GM23338 (cell line): ENCODE measurements around the gene HHATL. TPM values are rescaled to one million over a fixed set of nuclear protein-coding genes. Genes with fewer than 3 reads are reported as not detected.

Experiments
- ATAC-seq: fragments of 200-7000 bp; cut with Tn5 transposase; 3 replicates; pipeline ENCODE4 v1.9.1; 2020
- DNase-seq: peaks from one replicate; pipeline ENCODE4 v3.0.0-alpha.2; 2015; ENCODE audit warnings: low spot score
- H2AFZ ChIP-seq: fragments of 200-600 bp; sonication (generic); 2 replicates; pipeline ENCODE4 v1.8.0; 2016; ENCODE audit warnings: antibody characterized with exemption, mild to moderate bottlenecking, moderate library complexity
- H3F3A ChIP-seq: fragments of 200-600 bp; sonication (generic); replicated peaks from 2 replicates; pipeline ENCODE4 v1.8.0; 2017; ENCODE audit warnings: antibody characterized with exemption, mixed run types, low read depth
- H3K27ac ChIP-seq: fragments of 200-600 bp; sonication (generic); 2 replicates; pipeline ENCODE4 v1.6.1; 2016; ENCODE audit warnings: low read depth
- H3K27me3 ChIP-seq: fragments of 200-600 bp; sonication (generic); 2 replicates; pipeline ENCODE4 v1.8.0; 2016; ENCODE audit warnings: mild to moderate bottlenecking, mixed run types, moderate library complexity; ENCODE audit not compliant: insufficient read depth
- H3K36me3 ChIP-seq: fragments of 200-600 bp; sonication (generic); 2 replicates; pipeline ENCODE4 v1.8.0; 2016; ENCODE audit warnings: mild to moderate bottlenecking; ENCODE audit not compliant: insufficient read depth
- H3K4me1 ChIP-seq: fragments of 200-600 bp; sonication (generic); 2 replicates; pipeline ENCODE4 v1.8.0; 2016; ENCODE audit warnings: mild to moderate bottlenecking, moderate library complexity; ENCODE audit not compliant: insufficient read depth
- H3K4me2 ChIP-seq: fragments of 200-600 bp; sonication (generic); 2 replicates; pipeline ENCODE4 v1.7.1; 2017; ENCODE audit warnings: mixed run types
- H3K4me3 ChIP-seq: fragments of 200-600 bp; sonication (generic); 2 replicates; pipeline ENCODE4 v1.6.1; 2016; ENCODE audit warnings: mixed run types
- H3K79me2 ChIP-seq: fragments of 200-600 bp; sonication (generic); replicated peaks from 2 replicates; pipeline ENCODE4 v1.8.0; 2017; ENCODE audit warnings: mild to moderate bottlenecking; ENCODE audit not compliant: insufficient read depth
- H3K9me2 ChIP-seq: fragments of 200-600 bp; sonication (generic); 2 replicates; pipeline ENCODE4 v1.8.0; 2017; ENCODE audit not compliant: insufficient read depth
- H4K20me1 ChIP-seq: fragments of 200-600 bp; sonication (generic); replicated peaks from 2 replicates; pipeline ENCODE4 v1.8.0; 2017; ENCODE audit warnings: mild to moderate bottlenecking; ENCODE audit not compliant: insufficient read depth
- H3K27ac Mint-ChIP-seq: 2 replicates; pipeline ENCODE4 v1.8.0; 2020; ENCODE audit warnings: inconsistent platforms, mild to moderate bottlenecking, moderate library complexity, mixed read lengths
- H3K27me3 Mint-ChIP-seq: 3 replicates; pipeline ENCODE4 v1.8.0; 2022; ENCODE audit warnings: low read depth, mild to moderate bottlenecking, moderate library complexity, mixed read lengths, inconsistent platforms; ENCODE audit not compliant: insufficient read depth, poor library complexity
- H3K36me3 Mint-ChIP-seq: 3 replicates; pipeline ENCODE4 v1.8.0; 2021; ENCODE audit warnings: low read depth, mild to moderate bottlenecking, inconsistent platforms, moderate library complexity, mixed read lengths
- H3K4me1 Mint-ChIP-seq: 3 replicates; pipeline ENCODE4 v1.8.0; 2020; ENCODE audit warnings: mild to moderate bottlenecking, inconsistent platforms, mixed read lengths
- H3K4me3 Mint-ChIP-seq: 3 replicates; pipeline ENCODE4 v1.8.0; 2021; ENCODE audit warnings: moderate library complexity, mild to moderate bottlenecking, inconsistent platforms, mixed read lengths
- H3K9me3 Mint-ChIP-seq: 3 replicates; pipeline ENCODE4 v1.8.0; 2020; ENCODE audit warnings: moderate library complexity, mild to moderate bottlenecking, inconsistent platforms, mixed read lengths
- EZH2phosphoT487 ChIP-seq: fragments of 200-600 bp; sonication (generic); IDR thresholded peaks from one replicate; pipeline ENCODE4 v1.8.1; 2018; ENCODE audit warnings: antibody characterized with exemption; ENCODE audit not compliant: unreplicated experiment
- JUNB ChIP-seq: IDR thresholded peaks from one replicate; pipeline ENCODE4 v1.6.1; 2016; ENCODE audit warnings: antibody characterized with exemption; ENCODE audit not compliant: unreplicated experiment
- STAT1 ChIP-seq: IDR thresholded peaks from one replicate; pipeline ENCODE4 v1.6.1; 2016; ENCODE audit warnings: antibody characterized with exemption; ENCODE audit not compliant: unreplicated experiment
- ZNF114 ChIP-seq: fragments of 250-450 bp; sonication (Bioruptor Pico); IDR thresholded peaks from 2 replicates; pipeline ENCODE4 v1.5.0; 2020; ENCODE audit warnings: mild to moderate bottlenecking, moderate library complexity
- polyA plus RNA-seq: library from polyadenylated mRNA; unstranded; fragments of >200 nt; fragmentation: Nextera tagmentation; extraction: Ambion mirVana; gene quantifications from 2 replicates; pipeline ENCODE4 v1.2.1, GENCODE V29; 2016
- total RNA-seq: library from RNA; depleted of rRNA; stranded (reverse); fragments of >200 nt; shearing (Covaris generic); gene quantifications from 2 replicates; pipeline ENCODE4 v1.2.3, GENCODE V29; 2014
- TF ChIP-seq, protein P1 (sequence below): IDR thresholded peaks from one replicate; pipeline ENCODE4 v1.6.1; 2018; ENCODE audit warnings: antibody characterized with exemption; ENCODE audit not compliant: unreplicated experiment
- TF ChIP-seq, protein P2 (sequence below): fragments of 250-450 bp; sonication (Bioruptor Pico); IDR thresholded peaks from 2 replicates; pipeline ENCODE4 v1.5.0; 2020; ENCODE audit warnings: mild to moderate bottlenecking, moderate library complexity

Gene HHATL
- total and polyA plus RNA-seq, 2 experiments from 2014 or later, result not detected

DNA sequence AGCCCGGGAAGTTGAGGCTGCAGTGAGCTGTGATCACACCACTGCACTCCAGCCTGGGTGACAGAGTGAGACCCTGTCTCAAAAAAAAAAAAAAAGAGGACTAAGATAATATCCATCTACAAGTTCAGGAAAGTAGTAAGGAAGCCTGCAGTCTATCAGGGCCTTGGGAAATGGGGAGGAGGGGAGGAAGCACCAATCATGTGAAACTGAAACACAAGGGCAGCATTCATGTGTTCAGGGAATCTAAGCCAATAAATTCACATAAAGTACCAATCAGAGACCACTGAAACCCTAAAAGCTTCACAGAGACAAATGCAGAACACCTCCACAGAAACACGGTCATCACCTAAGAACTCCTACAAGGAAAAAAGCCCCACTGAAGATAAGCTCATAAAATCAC is 22.9 kb upstream of the HHATL start:
- no peak overlapping the region for H3K27ac Mint-ChIP-seq
- no peak for ATAC-seq

More for the DNA sequence above, 22.9 kb upstream of the HHATL start:
- H3K27me3 ChIP-seq, result no peaks in the 10 kb centered on the region
- DNase-seq, result no peak
- no peak overlapping the region for H2AFZ ChIP-seq
- Mint-ChIP-seq H3K9me3 (peaks cover 3% of the 10 kb centered on the region; the same call in 2 of the 3 replicates), H3K27me3 (peaks cover 2% of the 10 kb centered on the region), H3K36me3 (no peaks in the 10 kb centered on the region), H3K4me1 (peaks cover 8% of the 10 kb centered on the region), H3K4me3 (no peak overlapping the region)
- H4K20me1 ChIP-seq, result no peaks in the 10 kb centered on the region
- no peak overlapping the region for H3K4me3 ChIP-seq
- H3K4me1 ChIP-seq, result no peaks in the 10 kb centered on the region
- no peaks in the 10 kb centered on the region for H3K79me2 ChIP-seq
- H3K9me2 ChIP-seq, result no peaks in the 10 kb centered on the region
- no peak for TF ChIP-seq EZH2phosphoT487
- TF ChIP-seq, protein P1, sequence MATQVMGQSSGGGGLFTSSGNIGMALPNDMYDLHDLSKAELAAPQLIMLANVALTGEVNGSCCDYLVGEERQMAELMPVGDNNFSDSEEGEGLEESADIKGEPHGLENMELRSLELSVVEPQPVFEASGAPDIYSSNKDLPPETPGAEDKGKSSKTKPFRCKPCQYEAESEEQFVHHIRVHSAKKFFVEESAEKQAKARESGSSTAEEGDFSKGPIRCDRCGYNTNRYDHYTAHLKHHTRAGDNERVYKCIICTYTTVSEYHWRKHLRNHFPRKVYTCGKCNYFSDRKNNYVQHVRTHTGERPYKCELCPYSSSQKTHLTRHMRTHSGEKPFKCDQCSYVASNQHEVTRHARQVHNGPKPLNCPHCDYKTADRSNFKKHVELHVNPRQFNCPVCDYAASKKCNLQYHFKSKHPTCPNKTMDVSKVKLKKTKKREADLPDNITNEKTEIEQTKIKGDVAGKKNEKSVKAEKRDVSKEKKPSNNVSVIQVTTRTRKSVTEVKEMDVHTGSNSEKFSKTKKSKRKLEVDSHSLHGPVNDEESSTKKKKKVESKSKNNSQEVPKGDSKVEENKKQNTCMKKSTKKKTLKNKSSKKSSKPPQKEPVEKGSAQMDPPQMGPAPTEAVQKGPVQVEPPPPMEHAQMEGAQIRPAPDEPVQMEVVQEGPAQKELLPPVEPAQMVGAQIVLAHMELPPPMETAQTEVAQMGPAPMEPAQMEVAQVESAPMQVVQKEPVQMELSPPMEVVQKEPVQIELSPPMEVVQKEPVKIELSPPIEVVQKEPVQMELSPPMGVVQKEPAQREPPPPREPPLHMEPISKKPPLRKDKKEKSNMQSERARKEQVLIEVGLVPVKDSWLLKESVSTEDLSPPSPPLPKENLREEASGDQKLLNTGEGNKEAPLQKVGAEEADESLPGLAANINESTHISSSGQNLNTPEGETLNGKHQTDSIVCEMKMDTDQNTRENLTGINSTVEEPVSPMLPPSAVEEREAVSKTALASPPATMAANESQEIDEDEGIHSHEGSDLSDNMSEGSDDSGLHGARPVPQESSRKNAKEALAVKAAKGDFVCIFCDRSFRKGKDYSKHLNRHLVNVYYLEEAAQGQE, result no peak
- TF ChIP-seq, protein P2, sequence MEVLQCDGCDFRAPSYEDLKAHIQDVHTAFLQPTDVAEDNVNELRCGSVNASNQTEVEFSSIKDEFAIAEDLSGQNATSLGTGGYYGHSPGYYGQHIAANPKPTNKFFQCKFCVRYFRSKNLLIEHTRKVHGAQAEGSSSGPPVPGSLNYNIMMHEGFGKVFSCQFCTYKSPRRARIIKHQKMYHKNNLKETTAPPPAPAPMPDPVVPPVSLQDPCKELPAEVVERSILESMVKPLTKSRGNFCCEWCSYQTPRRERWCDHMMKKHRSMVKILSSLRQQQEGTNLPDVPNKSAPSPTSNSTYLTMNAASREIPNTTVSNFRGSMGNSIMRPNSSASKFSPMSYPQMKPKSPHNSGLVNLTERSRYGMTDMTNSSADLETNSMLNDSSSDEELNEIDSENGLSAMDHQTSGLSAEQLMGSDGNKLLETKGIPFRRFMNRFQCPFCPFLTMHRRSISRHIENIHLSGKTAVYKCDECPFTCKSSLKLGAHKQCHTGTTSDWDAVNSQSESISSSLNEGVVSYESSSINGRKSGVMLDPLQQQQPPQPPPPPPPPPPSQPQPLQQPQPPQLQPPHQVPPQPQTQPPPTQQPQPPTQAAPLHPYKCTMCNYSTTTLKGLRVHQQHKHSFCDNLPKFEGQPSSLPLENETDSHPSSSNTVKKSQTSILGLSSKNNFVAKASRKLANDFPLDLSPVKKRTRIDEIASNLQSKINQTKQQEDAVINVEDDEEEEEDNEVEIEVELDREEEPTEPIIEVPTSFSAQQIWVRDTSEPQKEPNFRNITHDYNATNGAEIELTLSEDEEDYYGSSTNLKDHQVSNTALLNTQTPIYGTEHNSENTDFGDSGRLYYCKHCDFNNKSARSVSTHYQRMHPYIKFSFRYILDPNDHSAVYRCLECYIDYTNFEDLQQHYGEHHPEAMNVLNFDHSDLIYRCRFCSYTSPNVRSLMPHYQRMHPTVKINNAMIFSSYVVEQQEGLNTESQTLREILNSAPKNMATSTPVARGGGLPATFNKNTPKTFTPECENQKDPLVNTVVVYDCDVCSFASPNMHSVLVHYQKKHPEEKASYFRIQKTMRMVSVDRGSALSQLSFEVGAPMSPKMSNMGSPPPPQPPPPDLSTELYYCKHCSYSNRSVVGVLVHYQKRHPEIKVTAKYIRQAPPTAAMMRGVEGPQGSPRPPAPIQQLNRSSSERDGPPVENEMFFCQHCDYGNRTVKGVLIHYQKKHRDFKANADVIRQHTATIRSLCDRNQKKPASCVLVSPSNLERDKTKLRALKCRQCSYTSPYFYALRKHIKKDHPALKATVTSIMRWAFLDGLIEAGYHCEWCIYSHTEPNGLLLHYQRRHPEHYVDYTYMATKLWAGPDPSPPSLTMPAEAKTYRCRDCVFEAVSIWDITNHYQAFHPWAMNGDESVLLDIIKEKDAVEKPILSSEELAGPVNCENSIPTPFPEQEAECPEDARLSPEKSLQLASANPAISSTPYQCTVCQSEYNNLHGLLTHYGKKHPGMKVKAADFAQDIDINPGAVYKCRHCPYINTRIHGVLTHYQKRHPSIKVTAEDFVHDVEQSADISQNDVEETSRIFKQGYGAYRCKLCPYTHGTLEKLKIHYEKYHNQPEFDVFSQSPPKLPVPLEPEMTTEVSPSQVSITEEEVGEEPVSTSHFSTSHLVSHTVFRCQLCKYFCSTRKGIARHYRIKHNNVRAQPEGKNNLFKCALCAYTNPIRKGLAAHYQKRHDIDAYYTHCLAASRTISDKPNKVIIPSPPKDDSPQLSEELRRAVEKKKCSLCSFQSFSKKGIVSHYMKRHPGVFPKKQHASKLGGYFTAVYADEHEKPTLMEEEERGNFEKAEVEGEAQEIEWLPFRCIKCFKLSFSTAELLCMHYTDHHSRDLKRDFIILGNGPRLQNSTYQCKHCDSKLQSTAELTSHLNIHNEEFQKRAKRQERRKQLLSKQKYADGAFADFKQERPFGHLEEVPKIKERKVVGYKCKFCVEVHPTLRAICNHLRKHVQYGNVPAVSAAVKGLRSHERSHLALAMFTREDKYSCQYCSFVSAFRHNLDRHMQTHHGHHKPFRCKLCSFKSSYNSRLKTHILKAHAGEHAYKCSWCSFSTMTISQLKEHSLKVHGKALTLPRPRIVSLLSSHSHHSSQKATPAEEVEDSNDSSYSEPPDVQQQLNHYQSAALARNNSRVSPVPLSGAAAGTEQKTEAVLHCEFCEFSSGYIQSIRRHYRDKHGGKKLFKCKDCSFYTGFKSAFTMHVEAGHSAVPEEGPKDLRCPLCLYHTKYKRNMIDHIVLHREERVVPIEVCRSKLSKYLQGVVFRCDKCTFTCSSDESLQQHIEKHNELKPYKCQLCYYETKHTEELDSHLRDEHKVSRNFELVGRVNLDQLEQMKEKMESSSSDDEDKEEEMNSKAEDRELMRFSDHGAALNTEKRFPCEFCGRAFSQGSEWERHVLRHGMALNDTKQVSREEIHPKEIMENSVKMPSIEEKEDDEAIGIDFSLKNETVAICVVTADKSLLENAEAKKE (CRISPR knock-in tag), result no peak
- no peak for TF ChIP-seq JUNB
- TF ChIP-seq ZNF114 (CRISPR knock-in tag), result no peak
- no peak for TF ChIP-seq STAT1
- H3K4me2 ChIP-seq, result no peak overlapping the region
- no peaks in the 10 kb centered on the region for H3K36me3 ChIP-seq
- no peaks in the 10 kb centered on the region for H3F3A ChIP-seq
- no peak overlapping the region for H3K27ac ChIP-seq
